ENCODE data around the gene CHAF1A. TPM values are rescaled to one million over a fixed set of nuclear protein-coding genes. Genes with fewer than 3 reads are reported as not detected.

Gene CHAF1A
- total RNA-seq, 1 experiment from 2014 or later = 52.7 TPM

DNA sequence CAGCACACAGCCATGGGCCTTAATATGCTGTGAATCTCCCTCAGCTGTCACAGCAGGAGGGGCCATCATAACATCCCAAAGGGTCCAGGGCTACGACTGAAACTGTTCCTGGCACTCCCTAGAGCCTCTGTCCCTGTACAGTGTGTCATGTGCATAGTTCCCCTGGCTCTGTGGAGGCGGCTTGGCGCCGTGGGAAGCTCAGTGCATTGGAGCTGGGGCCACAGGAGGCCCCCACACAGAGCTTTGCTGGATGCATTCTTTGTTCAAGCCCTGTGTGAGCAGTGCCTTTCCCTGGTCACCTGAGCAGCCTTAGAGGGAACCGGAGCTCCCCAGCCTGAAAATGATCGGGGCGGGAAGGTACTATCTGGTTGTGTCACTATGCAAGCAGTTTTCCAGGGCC lies 33.8 kb downstream of the CHAF1A start:
- DNase-seq (ENCODE audit: low spot score) = no peak

GRCh38 chr19:4437103-4437502 lies 34.7 kb downstream of the CHAF1A start:
- DNase-seq (ENCODE audit: low spot score) = no peak

DNA sequence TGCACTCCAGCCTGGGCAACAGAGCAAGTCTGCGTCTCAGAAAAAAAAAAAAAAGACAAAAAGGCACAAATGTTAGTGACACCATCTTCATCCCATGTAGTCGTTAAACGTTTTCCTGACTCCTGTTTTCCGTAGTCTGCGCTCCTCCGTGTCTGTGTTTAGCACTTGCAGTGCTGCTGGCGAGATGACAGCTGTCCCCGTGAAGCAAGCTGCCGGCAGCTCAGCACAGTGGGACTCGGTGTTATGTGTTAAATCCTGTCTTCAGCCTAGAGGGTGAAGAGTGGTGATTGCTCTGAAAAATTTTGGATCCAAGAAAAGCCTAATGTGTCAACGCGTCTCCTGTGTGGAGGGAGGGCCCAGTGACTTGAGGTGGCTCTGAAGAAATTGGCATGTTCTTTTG lies 36.8 kb downstream of the CHAF1A start:
- no peak for DNase-seq (ENCODE audit: low spot score)

DNA sequence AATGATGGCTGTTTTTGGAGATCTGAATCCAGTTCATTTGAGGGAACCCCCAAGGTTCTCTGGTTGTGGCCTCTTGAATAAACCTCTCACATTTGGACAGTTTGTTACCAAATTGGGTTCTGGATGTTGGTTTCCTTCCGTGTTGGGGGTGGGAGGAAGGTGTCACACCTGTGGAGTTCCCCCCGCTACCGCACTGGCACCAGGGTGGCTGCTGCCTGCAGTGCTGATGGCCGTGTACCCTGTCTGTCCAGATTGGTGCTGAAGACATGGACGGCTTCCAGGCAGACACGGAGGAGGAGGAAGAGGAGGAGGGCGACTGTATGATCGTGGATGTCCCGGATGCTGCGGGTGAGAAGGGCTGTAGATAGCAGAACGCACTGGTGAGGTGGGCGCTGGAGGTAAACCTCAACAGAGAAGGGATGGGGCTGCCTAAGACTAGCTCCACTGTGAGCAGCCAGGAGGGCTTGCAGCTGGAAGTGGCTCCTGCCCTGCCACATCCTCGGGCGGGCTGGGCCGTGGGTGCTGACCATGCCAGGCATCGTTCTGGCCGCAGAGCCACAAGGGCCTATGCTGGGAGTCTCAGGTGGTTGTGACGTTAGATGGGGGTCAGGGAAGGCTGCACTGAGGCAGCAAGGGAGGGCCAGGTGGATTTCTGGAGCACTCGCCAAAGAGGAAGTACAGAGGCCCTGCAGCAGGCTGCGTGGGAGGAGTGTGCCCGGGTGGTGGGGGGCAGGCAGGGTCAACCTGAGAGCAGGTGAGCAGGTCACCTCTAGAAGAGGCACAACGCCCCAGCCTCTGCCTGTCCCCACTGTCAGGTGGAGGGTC lies 39.8 kb downstream of the CHAF1A start:
- DNase-seq (ENCODE audit: low spot score) = no peak

DNA sequence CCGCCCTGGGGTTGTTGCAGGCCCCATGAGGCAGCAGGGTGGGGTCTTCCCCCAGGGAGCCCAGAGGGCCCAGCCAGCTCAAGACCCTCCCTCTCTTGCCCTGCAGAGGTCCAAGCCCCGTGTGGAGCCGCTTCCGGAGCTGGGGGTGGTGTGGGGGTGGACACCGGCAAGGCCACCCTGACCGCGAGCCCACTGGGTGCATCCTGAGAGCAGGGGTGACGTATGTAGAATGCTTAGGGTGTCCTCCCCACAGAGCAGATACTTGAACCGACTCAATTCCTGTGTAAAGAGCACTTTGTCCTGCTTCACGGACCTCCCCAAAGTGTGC lies 40.3 kb downstream of the CHAF1A start:
- DNase-seq (ENCODE audit: low spot score) = no peak

DNA sequence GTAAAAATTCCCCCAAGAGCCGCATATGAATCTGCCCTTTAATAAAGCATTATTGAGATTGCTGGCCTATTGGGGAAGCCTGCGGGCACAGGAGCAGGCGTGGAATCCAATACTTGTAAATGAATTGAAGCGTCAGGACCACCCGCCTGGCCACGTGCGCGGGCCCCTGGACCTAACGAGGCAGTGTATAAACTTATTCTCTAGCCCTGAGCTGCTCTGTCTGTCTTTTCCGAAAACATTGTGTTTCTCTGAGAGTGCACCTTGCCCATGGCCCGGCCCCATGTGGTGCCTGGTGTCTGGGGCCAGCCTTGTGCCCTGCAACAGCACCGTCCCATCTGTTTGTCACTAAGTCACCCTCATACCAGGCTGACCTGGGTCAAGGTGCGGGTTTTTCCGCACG lies 40.7 kb downstream of the CHAF1A start:
- DNase-seq (ENCODE audit: low spot score) = no peak

DNA sequence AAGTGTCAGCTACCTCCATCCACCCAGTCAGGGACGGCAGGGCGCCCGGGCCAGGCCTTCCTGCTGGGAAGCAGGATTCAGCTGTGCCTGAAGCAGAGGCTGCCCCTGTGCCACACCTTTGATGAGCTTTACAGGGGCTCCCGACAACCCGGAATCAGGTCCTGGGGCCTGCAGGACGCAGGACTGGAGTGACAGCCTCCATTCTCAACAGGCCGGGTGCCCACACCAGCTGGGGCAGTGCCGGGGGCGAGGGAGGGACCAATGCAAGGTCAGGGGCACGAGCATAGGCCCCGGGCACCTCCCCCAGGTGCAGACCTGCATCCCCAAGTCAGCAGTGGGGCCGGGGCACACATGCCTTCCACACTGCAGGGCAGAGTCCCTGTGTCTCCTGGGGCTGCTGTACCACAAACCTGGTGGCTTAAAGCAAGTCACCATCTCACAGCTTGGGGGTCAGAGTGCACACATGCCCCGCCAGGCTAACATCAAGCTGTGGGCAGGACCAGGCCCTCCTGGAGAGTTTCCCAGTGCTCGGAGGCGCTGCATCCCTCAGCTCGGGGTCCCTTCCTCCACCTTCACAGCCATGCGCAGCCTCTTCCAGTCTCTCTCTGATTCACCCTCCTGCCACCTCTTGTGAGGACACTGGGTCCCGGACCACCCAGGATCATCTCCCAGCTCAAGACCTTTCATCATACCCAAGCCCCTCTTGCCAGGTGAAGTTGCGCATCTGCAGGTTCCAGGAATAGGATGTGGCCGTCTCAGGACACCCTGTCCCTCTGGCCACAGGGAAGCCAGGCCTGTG lies 41.7 kb downstream of the CHAF1A start:
- no peak for DNase-seq (ENCODE audit: low spot score)

- no peak for DNase-seq (ENCODE audit: low spot score)
These were observed 42.6 kb downstream of the CHAF1A start for GRCh38 chr19:4444765-4445741.

DNA sequence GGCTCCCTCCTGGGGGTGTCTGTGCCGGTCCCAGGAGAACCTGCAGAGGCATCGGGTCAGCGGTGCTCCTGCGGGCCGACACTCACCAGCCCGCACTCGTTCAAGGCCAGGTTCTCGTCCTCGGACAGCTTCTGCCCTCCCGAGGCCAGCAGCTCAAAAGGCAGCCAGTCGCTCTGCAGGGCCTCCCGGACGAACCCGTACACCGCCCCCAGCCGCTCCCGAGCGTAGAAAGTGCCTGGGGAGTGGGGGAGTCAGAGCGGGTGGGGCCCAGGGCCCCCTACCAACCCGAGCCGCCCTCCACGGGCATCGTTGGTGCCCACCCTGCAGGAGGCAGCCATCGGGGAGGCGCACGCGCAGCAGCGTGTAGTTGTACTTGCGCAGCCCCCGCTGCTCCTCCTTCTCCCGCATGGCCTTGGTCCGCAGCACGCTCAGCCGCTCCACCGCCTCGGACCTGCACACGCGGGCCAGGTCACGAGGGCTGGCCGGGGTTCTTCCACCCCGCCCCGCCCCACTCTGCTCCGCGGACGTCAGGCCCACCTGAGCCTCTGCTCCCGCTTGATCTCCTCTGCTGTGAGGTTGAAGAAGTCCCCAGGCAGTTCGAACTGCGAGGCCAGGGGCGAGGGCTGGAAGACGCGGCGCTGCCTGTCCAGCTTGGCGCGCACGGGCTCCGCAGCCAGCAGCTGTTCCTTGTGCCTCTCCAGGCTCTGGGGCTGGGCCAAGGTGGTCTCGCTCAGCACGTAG lies 43.7 kb downstream of the CHAF1A start:
- DNase-seq (ENCODE audit: low spot score) = no peak

- DNase-seq (ENCODE audit: low spot score) = no peak
These were observed 44.3 kb downstream of the CHAF1A start for GRCh38 chr19:4446704-4447200.

DNA sequence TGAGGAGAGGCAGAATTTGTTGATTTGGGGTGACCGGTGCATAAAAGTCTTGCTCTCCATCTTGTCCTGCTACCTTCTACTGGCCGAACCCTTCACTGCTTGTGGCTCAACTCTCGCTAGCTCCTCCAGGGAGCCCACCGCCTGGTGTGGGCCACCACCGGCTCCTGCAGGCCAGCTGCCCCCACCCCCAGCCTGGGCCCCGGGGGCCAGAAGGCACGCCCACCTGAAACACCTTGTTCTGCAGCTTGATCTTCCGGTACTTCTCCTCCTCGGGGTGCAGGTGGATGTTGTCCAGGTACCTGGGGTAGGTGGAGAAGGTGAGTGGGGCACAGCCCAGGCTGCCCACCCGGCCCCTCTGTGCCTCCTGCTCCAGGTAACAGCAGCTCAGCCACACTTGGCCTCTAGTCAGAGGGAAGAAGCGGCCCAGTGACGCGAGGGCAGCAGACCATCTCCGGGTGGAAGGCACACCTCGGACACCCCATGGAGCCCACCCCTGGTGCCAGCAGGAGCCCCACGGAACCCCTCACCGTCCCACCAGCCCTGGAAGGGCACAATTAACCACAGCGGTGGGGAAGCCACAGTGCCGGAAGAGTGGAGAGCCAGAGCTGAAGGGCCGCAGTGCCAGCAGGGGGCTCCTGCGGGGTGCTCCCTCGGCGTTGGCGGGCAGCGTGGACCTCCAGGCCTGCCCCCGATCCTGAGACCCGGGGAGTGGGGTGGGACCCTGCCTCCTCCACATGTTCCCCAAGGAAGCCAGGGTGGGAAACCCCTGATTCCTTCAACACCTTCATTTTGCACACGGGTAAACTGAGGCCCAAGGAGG lies 45.1 kb downstream of the CHAF1A start:
- no peak for DNase-seq (ENCODE audit: low spot score)

DNA sequence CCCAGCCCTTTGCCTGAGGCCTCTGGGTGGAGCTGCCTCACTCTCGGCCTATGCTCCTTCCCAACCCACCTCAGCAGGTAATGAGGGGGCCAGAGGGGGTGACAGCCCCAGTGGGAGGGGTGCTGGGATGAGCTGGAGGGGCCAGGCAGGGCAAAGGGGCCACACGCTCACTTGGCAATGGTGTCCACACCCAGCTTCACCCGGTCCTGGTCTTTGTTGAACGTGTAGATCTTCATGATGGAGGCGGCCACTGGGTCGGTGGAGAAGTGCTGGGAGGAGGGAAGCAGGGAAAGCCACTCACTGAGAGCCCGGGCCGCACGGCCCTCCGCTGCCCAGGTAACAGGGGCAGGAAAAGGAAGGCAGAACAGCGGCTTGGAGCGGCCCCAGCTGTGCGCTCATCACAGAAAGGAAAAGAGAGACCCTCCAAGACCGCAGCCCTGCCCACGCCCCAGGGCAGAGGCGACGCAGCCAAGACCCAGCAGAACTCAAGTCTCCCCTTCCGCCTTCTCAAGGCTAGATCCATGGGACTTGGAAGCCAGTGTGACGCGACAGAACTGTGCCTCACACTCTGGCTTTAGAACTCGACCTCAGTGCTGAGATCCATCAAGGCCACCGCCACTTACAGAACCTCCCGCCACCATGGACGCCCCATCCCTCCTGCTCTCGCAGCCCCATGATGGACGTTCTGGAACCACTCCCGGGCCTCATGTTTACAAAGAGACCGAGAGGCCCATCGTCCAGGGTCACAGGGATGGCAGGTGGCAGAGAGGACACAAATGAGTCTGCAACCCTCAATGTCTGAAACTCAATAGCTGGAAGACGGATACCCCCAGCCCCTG lies 45.9 kb downstream of the CHAF1A start:
- DNase-seq (ENCODE audit: low spot score) = no peak

DNA sequence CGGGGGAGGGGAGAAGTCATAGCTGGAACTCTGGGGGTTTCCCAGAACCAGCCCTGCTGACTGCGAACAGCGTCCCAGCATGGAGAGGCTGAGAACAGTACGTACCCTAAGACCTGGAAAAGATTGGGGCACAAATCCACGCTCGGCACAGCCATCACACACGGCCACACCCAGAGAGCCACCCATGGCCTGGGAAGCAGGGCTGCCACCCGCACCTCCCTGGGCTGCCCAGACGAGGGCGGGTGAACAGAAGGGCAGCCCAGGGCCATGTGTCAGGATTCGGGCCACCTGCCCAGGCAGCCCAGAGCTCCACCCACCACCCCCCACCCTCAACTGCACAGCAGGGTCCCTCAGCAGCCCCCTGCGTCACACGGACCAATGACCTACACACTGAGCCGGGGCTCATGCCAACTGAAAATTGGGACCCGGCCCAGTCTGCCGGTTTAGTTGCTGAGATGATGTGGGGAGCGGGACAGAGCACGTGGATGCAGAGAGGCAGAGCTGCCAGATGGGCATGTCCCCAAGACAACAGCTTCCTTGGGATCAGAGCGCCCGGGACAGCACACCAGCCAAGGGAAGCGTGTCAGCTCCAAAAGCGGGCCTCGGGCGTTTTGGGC lies 46.7 kb downstream of the CHAF1A start:
- no peak for DNase-seq (ENCODE audit: low spot score)

DNA sequence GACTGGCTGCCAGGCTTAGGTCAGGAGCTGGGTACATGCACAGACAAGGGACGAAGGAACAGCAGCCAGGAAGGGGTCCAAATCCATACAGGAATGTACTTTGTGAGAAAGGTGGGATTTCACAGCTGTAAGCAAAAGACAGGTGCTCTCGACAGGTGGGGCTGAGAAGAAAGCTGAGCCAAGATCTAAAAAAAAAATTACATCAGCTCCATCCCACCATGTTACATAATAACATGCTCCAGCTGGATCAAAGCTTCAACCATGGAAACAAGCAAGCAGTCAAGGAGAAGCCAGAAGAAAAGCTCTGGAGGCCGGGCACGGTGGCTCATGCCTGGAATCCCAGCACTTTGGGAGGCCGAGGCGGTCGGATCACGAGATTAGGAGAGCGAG lies 47.2 kb downstream of the CHAF1A start:
- DNase-seq (ENCODE audit: low spot score) = no peak

DNA sequence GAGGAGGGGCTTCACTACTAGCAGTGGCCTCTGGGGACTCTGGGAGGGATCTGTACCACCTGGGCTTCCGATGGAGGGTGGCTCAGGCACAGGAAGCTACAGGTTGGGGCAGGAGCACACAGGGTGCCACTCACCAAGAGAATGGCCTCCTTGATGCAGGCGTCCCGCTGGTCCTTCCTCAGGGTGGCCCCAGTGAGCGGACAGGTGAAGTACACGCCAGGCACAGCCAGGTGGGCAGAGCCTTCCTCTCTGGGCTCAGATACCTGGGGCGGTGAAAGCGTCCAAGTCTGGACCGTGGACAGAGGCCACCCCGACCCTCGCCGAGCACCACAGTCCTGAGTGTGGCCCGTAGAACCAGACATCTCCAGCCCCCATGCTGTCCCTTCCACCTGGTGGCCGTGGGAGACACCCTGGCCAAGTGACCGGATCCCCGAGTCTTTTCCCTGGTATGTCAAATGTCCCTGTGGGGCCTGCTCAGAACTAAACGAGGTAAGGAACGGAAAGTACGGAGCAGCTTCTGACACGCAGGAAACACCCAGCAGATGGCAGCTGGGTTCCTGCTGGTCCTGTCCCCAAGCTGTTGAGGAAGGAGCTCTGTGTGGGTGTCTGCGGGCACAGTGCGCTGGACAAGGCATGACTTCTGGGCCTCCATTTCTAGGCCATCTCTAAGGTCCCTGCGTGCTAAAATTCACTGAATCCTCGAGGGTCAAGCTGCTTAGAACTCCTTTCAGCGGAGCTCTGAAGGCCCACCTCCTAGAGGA lies 50.0 kb downstream of the CHAF1A start:
- DNase-seq (ENCODE audit: low spot score) = no peak

DNA sequence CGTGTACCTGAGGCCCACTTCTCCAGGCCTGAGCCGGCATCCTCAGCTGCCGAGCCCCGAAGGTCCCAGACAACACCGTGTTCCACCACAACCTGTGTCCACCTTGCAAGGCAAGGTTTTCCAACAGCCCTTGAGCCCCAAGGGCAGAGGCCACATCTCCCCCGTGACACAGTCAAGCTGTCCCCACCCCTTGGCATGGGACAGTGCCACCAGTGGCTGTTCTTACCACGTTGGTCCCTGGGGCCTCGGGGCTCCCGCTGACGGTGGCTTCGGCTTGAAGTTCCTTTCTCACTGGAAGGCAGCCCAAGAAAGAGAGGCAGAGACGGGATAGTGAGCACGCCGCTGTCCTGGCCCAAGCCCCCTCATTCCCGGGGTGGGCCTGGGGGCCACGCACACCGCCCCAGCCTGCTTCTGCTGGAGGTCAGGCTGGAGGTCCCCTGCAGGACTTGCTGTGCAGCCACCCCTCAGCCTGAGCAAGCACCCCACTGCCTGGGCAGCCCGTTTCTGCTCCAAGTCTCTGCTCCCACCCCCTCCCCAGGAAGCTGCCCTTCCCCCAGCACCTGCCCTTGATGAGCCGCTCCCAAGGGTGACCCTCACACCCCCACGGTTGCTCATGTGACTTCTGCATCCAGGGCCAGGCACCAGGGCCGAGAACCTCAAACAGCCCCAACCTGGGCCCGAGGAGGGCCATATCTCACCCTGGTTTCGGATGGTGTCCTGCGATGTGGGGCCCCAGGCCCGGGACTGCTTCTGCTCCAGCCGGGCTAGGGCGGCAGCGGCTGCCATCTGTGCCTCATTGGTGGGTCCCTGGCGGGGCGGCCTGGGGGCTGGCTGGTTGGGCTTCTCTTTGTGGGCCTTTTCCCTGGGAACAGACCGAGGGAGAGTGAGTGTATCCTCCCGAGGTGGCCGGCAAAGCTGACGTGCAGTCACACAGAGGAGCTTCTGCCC lies 51.1 kb downstream of the CHAF1A start:
- DNase-seq (ENCODE audit: low spot score) = no peak

Measured in A172 (cell line).